Body of pancreas (tissue), 4 donors: ENCODE results near the gene SMOC2.

Experiments
- POLR2A ChIP-seq, 3 donors: fragments of 450-650 bp; IDR thresholded peaks; one replicate each; pipeline ENCODE4 v1.6.1; 2016; ENCODE audit warnings: antibody characterized with exemption in 3 of 3, mild to moderate bottlenecking in 2 of 3
- TF ChIP-seq, protein P1 (sequence below), 7 experiments: fragments of 450-650 bp in 4 of 7; fragments of 200-600 bp in 3 of 7; sonication (generic) in 3 of 7; IDR thresholded peaks; one replicate each; pipeline ENCODE4 v1.5.1; 2016 to 2019; ENCODE audit warnings: antibody characterized with exemption in 7 of 7

DNA sequence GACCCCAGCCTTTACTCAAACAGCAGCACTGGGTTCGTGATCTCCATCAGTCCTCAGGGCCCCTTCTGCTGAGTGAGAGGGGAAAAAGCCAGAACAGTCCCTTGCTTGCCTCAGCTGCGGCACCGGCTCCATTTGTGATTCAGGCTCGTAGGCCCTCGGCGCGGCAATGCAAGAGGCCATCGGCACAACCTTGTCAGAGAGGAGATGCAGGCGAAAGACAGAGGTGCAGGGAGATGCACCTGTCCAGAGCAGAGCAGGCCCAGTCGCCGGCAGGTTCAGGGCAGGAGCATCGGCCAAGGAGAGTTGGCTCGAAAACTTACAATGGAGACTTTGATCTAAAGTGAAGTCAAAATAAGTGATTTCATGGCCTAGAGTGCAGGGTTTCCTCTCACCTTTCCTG lies 171.6 kb downstream of the SMOC2 start:
- TF ChIP-seq, protein P1, sequence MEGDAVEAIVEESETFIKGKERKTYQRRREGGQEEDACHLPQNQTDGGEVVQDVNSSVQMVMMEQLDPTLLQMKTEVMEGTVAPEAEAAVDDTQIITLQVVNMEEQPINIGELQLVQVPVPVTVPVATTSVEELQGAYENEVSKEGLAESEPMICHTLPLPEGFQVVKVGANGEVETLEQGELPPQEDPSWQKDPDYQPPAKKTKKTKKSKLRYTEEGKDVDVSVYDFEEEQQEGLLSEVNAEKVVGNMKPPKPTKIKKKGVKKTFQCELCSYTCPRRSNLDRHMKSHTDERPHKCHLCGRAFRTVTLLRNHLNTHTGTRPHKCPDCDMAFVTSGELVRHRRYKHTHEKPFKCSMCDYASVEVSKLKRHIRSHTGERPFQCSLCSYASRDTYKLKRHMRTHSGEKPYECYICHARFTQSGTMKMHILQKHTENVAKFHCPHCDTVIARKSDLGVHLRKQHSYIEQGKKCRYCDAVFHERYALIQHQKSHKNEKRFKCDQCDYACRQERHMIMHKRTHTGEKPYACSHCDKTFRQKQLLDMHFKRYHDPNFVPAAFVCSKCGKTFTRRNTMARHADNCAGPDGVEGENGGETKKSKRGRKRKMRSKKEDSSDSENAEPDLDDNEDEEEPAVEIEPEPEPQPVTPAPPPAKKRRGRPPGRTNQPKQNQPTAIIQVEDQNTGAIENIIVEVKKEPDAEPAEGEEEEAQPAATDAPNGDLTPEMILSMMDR (IDR thresholded peaks at IDR 0.05), result no peak
- TF ChIP-seq POLR2A (IDR thresholded peaks at IDR 0.05), result no peak
